Fibroblast of mammary gland (primary cell): ENCODE data around the gene UMOD.

Experiments
- DNase-seq: peaks from one replicate; pipeline ENCODE4 v3.0.0-alpha.2; 2010; ENCODE audit warnings: low read depth
- H3K4me3 ChIP-seq: 2 replicates; pipeline ENCODE4 v1.5.1; 2011; ENCODE audit warnings: low read depth, mild to moderate bottlenecking, low read length, moderate library complexity; ENCODE audit not compliant: control insufficient read depth
- TF ChIP-seq, protein P1 (sequence below): conservative IDR thresholded peaks from 2 replicates; pipeline ENCODE4 v1.5.1; 2011; ENCODE audit warnings: low read depth, low read length, inconsistent platforms; ENCODE audit not compliant: control insufficient read depth, insufficient read depth

UMOD gene

DNA sequence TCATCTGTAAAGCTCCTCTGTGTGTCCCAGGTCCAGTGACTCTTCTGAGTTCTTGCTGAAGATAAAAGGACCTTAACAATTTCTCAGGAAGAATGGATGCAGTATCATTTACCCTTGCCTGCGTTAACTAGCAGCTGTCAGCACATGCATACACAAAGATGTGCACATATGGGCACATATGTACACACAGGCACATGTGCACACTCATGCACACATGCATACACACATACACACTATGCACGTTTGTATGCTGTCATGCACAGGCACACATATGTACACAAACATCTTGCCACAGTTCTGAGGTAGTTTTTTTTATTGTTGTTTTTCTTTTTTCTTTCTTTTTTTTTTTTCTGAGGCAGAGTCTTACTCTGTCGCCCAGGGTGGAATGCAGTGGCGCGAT lies 50.1 kb downstream of the UMOD start:
- no peak for DNase-seq
- TF ChIP-seq, protein P1, sequence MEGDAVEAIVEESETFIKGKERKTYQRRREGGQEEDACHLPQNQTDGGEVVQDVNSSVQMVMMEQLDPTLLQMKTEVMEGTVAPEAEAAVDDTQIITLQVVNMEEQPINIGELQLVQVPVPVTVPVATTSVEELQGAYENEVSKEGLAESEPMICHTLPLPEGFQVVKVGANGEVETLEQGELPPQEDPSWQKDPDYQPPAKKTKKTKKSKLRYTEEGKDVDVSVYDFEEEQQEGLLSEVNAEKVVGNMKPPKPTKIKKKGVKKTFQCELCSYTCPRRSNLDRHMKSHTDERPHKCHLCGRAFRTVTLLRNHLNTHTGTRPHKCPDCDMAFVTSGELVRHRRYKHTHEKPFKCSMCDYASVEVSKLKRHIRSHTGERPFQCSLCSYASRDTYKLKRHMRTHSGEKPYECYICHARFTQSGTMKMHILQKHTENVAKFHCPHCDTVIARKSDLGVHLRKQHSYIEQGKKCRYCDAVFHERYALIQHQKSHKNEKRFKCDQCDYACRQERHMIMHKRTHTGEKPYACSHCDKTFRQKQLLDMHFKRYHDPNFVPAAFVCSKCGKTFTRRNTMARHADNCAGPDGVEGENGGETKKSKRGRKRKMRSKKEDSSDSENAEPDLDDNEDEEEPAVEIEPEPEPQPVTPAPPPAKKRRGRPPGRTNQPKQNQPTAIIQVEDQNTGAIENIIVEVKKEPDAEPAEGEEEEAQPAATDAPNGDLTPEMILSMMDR = no peak
- no peak overlapping the region for H3K4me3 ChIP-seq

DNA sequence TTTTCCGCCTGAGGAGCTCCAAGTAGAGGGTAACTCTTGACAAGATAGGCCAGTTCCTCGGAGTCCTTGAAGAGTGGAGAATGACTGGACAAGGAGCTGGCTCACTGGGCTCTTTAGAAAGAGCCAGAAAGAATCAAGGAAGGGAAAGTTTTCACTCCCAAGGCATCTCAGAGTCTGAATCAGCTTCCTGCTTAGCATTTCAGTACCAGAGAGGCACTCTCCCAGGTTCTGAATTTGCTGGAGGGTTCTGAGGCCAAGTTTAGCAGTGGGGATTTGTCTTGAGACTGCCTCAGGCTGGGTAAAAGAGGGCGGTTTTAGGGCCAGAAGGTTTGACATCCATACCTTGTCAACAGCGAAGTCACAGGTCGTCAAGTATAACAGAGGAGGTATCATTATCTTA lies 50.7 kb downstream of the UMOD start:
- H3K4me3 ChIP-seq = no peak overlapping the region
- TF ChIP-seq, protein P1 = no peak
- no peak for DNase-seq

DNA sequence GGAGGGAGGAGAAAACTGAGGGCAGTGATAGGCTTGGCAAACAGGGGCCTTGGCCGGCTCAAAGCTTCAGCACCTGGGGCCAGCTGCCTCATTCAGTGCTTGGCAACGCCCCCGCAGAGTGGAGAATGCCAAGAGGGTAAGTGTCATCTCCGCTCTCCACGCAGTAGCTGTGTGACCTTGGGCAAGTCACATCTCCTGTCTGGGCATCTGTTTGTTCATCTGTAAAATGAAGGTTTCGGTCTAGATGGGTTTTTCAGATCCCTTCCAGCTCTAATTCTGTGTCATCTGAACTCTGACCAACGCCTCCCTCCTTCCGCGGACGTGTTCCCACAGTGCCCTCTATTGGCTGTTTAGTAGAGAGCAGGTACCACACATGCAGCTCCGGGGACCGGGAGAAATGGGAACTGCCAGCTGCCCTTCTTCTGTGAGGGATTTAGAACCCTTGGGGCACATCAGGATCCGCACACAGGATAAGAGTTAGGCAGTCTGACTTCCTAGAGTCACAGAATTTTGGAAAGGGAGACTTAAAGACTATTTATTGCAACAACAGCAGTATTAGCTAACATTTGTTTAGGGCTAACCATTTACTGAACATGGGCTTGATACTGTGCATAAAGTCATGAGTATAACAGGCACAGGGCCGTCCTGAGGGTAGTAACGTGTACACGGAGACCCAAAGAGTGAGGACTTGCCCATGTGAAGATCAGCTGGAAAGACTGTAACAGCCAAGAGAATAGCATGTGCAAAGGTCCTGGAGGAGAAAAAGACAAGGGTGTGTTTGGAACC lies 52.0 kb downstream of the UMOD start:
- no peak overlapping the region for H3K4me3 ChIP-seq
- TF ChIP-seq, protein P1 = peak; percentile 69
- DNase-seq = peak; percentile 51

DNA sequence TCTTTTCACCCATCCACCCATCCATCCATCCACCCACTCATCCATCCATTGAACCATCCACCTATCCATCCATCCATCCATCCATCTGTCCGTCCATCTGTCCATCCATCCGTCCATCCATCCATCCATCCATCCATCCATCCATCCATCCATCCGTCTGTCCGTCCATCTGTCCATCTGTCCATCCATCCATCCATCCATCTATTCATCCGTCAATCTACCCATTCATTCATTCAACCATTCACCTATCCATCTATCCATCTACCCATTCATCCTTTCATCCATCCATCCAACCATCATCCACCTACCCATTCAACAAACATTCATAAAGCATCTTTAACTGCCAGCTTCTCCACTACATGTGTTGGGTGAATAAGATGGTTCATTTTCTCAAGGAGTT lies 54.1 kb downstream of the UMOD start:
- H3K4me3 ChIP-seq = no peak overlapping the region
- TF ChIP-seq, protein P1 = no peak
- no peak for DNase-seq

DNA sequence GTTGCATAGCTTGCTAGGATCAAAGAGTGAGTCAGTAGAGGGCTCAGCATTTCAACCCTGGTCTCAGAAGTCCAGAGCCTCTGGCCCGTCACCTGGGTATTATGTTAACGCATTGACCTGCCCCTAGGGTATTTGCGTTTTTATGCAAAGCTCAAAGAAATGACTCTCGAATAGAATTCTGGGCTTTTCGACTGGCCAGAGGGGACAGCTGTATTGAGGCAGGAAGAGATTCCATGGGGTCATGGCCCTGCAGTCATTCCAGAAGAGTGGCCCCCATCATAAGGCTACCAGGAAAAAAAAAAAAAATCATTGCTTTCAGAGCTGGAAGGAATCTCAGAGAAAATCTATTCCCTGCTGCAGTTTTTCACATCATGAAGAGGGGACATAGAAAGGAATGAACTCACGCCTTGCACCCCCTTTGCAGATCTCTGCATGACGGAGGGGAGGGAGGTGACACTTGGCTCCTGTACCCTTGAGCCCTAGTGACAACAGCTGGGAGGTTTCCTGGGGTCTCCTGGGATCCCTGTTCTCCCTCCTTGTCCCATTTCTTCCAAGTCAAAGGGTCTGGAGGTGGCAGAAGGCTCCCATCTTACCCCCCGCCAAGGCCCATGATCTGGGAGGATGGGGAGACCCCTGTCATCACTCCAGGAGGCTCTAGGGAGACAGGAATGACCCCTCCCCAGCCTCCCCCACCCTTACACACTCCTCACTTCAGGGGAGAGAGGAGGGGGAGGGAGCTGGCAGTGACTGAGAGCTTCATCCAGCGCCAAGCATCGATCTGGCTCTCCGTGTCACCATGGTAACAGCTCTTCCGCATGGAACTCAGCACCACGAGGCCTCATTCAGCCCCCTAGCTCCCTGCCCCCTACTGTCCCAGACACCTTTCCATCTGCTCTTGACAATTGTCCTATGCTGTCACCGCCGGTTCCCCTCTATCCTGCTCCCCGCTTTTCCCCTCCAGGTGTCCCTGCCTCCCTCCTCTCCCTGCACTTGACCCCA lies 61.0 kb downstream of the UMOD start:
- no peak for DNase-seq
- no peak overlapping the region for H3K4me3 ChIP-seq

DNA sequence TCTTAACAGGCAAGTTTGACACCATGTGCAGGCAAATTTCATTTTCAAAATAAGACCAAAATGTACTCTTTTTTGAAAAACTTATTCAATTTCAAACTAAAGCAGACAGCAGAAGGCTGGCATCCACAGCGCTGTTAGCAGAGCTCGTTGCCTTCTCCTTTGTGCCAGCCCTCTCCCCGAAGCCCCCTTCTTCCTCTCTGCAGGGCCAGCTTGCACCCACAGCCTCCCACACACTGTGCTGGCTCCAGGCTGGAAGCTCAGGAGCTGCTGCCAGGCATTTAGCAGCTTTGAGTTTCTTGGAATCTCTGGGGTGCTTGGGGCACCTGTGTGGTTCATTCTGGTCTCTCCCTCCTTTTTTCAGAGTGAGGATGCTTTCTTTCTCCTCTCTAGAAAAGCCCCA lies 62.9 kb downstream of the UMOD start:
- DNase-seq = no peak
- TF ChIP-seq, protein P1 = no peak
- H3K4me3 ChIP-seq = no peak overlapping the region

More for the DNA sequence above, 61.0 kb downstream of the UMOD start:
- TF ChIP-seq, protein P1 = no peak
